K562 (cell line): ENCODE data around the gene CUL1. TPM values are rescaled to one million over a fixed set of nuclear protein-coding genes. Genes with fewer than 3 reads are reported as not detected.

Source experiments
- ARID1B ChIP-seq: fragments of 450-650 bp; IDR thresholded peaks from 2 replicates; pipeline ENCODE4 v1.6.1; 2016; ENCODE audit warnings: antibody characterized with exemption, mild to moderate bottlenecking, inconsistent platforms
- ARID3B ChIP-seq: fragments of 250-450 bp; sonication (Bioruptor Pico); IDR thresholded peaks from 2 replicates; pipeline ENCODE4 v1.4.0; 2020; ENCODE audit warnings: borderline replicate concordance
- ETV1 ChIP-seq: fragments of 450-650 bp; conservative IDR thresholded peaks from 2 replicates; pipeline ENCODE4 v1.6.1; 2016; ENCODE audit warnings: missing genetic modification characterization, control low read depth, low read depth, missing compliant biosample characterization
- ETV6 ChIP-seq, 3 experiments: fragments of 150-350 bp in 1 of 3; sonication (generic) in 1 of 3; formaldehyde crosslinking in 1 of 3; IDR thresholded peaks; 2 replicates each; pipeline versions ENCODE4 v1.6.1 to v1.8.0; 2014 to 2022; ENCODE audit warnings: borderline replicate concordance in 2 of 3, low read depth in 2 of 3, antibody characterized with exemption in 1 of 3, low read length in 1 of 3, mild to moderate bottlenecking in 1 of 3, missing genetic modification reagents in 1 of 3
- FOXA1 ChIP-seq: fragments of 450-650 bp; IDR thresholded peaks from 2 replicates; pipeline ENCODE4 v1.6.1; 2016; ENCODE audit warnings: mild to moderate bottlenecking, borderline replicate concordance
- GABPA ChIP-seq: fragments of 200-800 bp; sonication (Bioruptor generic); conservative IDR thresholded peaks from 2 replicates; pipeline ENCODE4 v1.6.1; 2016; ENCODE audit warnings: low read depth, missing genetic modification characterization, missing compliant biosample characterization
- GATA2 ChIP-seq: sonication (generic); formaldehyde crosslinking; IDR thresholded peaks from 2 replicates; pipeline ENCODE4 v1.4.0; 2020; ENCODE audit warnings: mild to moderate bottlenecking, missing genetic modification reagents
- HNRNPLL ChIP-seq: fragments of 200-400 bp; formaldehyde crosslinking; IDR thresholded peaks from 2 replicates; pipeline ENCODE4 v1.6.1; 2017; ENCODE audit warnings: low read length, low read depth, mild to moderate bottlenecking; ENCODE audit not compliant: poor library complexity, severe bottlenecking
- HOXB6 ChIP-seq: fragments of 250-450 bp; sonication (Bioruptor Pico); IDR thresholded peaks from 2 replicates; pipeline ENCODE4 v1.5.1; 2022; ENCODE audit warnings: mild to moderate bottlenecking, borderline replicate concordance
- KDM2B ChIP-seq: fragments of 250-450 bp; sonication (Bioruptor Pico); IDR thresholded peaks from 2 replicates; pipeline ENCODE4 v1.8.0; 2021; ENCODE audit warnings: mild to moderate bottlenecking, moderate library complexity
- KLF13 ChIP-seq: fragments of 450-650 bp; IDR thresholded peaks from 2 replicates; pipeline ENCODE4 v1.6.1; 2016; ENCODE audit warnings: missing genetic modification characterization, low read depth, mild to moderate bottlenecking, missing compliant biosample characterization, moderate library complexity, borderline replicate concordance
- NR2F6 ChIP-seq: fragments of 450-650 bp; formaldehyde crosslinking; IDR thresholded peaks from 2 replicates; pipeline ENCODE4 v1.4.0; 2020; ENCODE audit warnings: mild to moderate bottlenecking
- PHF21A ChIP-seq: fragments of 450-650 bp; IDR thresholded peaks from 2 replicates; pipeline ENCODE4 v1.6.1; 2017; ENCODE audit warnings: low read depth, borderline replicate concordance
- SMC3 ChIP-seq: conservative IDR thresholded peaks from 2 replicates; pipeline ENCODE4 v1.6.1; 2011; ENCODE audit warnings: low read depth, low read length, improper control_type of control experiment; ENCODE audit not compliant: insufficient read depth
- YY1 ChIP-seq, 3 experiments: IDR thresholded peaks; 2 replicates each; pipeline ENCODE4 v1.6.1; 2011; ENCODE audit warnings: low read length in 2 of 3, mild to moderate bottlenecking in 2 of 3, moderate library complexity in 2 of 3, borderline replicate concordance in 1 of 3, control low read depth in 1 of 3, low read depth in 1 of 3; ENCODE audit not compliant: insufficient read depth in 3 of 3, insufficient replicate concordance in 2 of 3, control insufficient read depth in 1 of 3, insufficient read length in 1 of 3; ENCODE audit errors: extremely low read depth in 1 of 3
- ZNF134 ChIP-seq: fragments of 250-450 bp; sonication (Bioruptor Pico); conservative IDR thresholded peaks from 2 replicates; pipeline ENCODE4 v1.4.0; 2020
- ZNF24 ChIP-seq: fragments of 450-650 bp; IDR thresholded peaks from 2 replicates; pipeline ENCODE4 v1.6.1; 2016
- ZNF347 ChIP-seq: fragments of 450-650 bp; formaldehyde crosslinking; IDR thresholded peaks from 2 replicates; pipeline ENCODE4 v1.4.0; 2020; ENCODE audit warnings: low read depth, mild to moderate bottlenecking, moderate library complexity
- ZNF589 ChIP-seq: fragments of 200-800 bp; sonication (Bioruptor generic); IDR thresholded peaks from 2 replicates; pipeline ENCODE4 v1.6.1; 2016; ENCODE audit warnings: low read depth, missing genetic modification characterization, missing compliant biosample characterization
- ZNF75A ChIP-seq: fragments of 450-650 bp; formaldehyde crosslinking; IDR thresholded peaks from 2 replicates; pipeline ENCODE4 v1.4.0; 2020; ENCODE audit warnings: mild to moderate bottlenecking
- polyA plus RNA-seq, 8 experiments: library from polyadenylated mRNA; depleted of rRNA in 4 of 8; stranded (reverse) in 5 of 8; unstranded in 3 of 8; fragments of >200 nt; fragmentation: Nextera tagmentation in 2 of 8; fragmentation: Illumina TruSeq in 1 of 8; extraction: Ambion mirVana in 2 of 8; extraction: Trizol in 1 of 8; gene quantifications; 2 replicates each; pipeline versions ENCODE4 v1.2.1 to v1.2.3, GENCODE V29; 2011 to 2014; ENCODE audit warnings: inconsistent platforms in 1 of 8, missing spikeins in 1 of 8
- total RNA-seq, 7 experiments: library from RNA; depleted of rRNA in 6 of 7; stranded (reverse); fragments of >200 nt in 6 of 7; fragmentation: Illumina TruSeq in 2 of 7; extraction: Trizol in 2 of 7; gene quantifications; 2 replicates each; pipeline versions ENCODE4 v1.2.1 to v1.2.3, GENCODE V29; 2011 to 2021; ENCODE audit warnings: low replicate concordance in 1 of 7
- TF ChIP-seq, protein P1 (sequence below): fragments of 450-650 bp; IDR thresholded peaks from 2 replicates; pipeline ENCODE4 v1.6.1; 2016; ENCODE audit warnings: missing biosample characterization, missing genetic modification characterization
- TF ChIP-seq, protein P2 (sequence below): fragments of 200-400 bp; formaldehyde crosslinking; IDR thresholded peaks from 2 replicates; pipeline ENCODE4 v1.6.1; 2017; ENCODE audit warnings: mild to moderate bottlenecking, low read depth, low read length, moderate library complexity

The CUL1 gene
- total and polyA plus RNA-seq, 9 of the 15 experiments (the other 6 are each of a cell fraction or from before 2014, with no cell fraction given): 31.5 to 107 (median 96.5) TPM

GRCh38 chr7:148699024-148699781 is 500 bp downstream of the CUL1 start (continued):
- no peak for TF ChIP-seq NR2F6 (CRISPR knock-in tag)
- no peak for TF ChIP-seq SMC3
- TF ChIP-seq PHF21A: no peak
- TF ChIP-seq ZNF75A (CRISPR knock-in tag): no peak
- TF ChIP-seq ARID3B: peak; percentile 92; the same call in 1 of the 2 replicates
- TF ChIP-seq FOXA1: no peak
- no peak; the same call in 1 of the 2 replicates for TF ChIP-seq GABPA (tag)
- no peak for TF ChIP-seq ZNF24
- no peak for TF ChIP-seq GATA2 (CRISPR knock-in tag)
- no peak for TF ChIP-seq ZNF589 (CRISPR knock-in tag)
- TF ChIP-seq, protein P1, sequence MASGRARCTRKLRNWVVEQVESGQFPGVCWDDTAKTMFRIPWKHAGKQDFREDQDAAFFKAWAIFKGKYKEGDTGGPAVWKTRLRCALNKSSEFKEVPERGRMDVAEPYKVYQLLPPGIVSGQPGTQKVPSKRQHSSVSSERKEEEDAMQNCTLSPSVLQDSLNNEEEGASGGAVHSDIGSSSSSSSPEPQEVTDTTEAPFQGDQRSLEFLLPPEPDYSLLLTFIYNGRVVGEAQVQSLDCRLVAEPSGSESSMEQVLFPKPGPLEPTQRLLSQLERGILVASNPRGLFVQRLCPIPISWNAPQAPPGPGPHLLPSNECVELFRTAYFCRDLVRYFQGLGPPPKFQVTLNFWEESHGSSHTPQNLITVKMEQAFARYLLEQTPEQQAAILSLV: no peak
- no peak for TF ChIP-seq ZNF347 (CRISPR knock-in tag)
- peak; percentile 8; the same call in 1 of the 2 replicates for TF ChIP-seq KDM2B
- no peak for TF ChIP-seq ARID1B
- TF ChIP-seq YY1 (IDR thresholded peaks at IDR 0.05; ENCODE audit: borderline replicate concordance in 1 of 3, control insufficient read depth in 1 of 3, extremely low read depth in 1 of 3, insufficient read depth in 3 of 3, insufficient read length in 1 of 3, insufficient replicate concordance in 2 of 3, low read depth in 1 of 3, low read length in 2 of 3): peak in 2 of 3 experiments; percentile 83 to 87
- TF ChIP-seq, protein P2, sequence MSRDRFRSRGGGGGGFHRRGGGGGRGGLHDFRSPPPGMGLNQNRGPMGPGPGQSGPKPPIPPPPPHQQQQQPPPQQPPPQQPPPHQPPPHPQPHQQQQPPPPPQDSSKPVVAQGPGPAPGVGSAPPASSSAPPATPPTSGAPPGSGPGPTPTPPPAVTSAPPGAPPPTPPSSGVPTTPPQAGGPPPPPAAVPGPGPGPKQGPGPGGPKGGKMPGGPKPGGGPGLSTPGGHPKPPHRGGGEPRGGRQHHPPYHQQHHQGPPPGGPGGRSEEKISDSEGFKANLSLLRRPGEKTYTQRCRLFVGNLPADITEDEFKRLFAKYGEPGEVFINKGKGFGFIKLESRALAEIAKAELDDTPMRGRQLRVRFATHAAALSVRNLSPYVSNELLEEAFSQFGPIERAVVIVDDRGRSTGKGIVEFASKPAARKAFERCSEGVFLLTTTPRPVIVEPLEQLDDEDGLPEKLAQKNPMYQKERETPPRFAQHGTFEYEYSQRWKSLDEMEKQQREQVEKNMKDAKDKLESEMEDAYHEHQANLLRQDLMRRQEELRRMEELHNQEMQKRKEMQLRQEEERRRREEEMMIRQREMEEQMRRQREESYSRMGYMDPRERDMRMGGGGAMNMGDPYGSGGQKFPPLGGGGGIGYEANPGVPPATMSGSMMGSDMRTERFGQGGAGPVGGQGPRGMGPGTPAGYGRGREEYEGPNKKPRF: no peak
- TF ChIP-seq KLF13 (tag): no peak
- 0 out of 2 replicates have a peak, but pooled peaks have one; percentile 26 for TF ChIP-seq ETV1 (tag)
- TF ChIP-seq ETV6 (IDR thresholded peaks at IDR 0.05; ENCODE audit: borderline replicate concordance in 1 of 2, low read depth in 2 of 2, low read length in 1 of 2): no peak
- peak; percentile 82; the same call in 1 of the 2 replicates for TF ChIP-seq ETV6 (CRISPR knock-in tag; IDR thresholded peaks at IDR 0.05; ENCODE audit: borderline replicate concordance)
- no peak for TF ChIP-seq HNRNPLL
- TF ChIP-seq HOXB6 (CRISPR knock-in tag): no peak
- 0 out of 2 replicates have a peak, but pooled peaks have one; percentile 30 for TF ChIP-seq ZNF134 (CRISPR knock-in tag)
